ENCODE measurements around the gene APMAP.

APMAP gene

GRCh38 chr20:25025091-25025861 lies 32.7 kb upstream of the APMAP start:
- no peak for DNase-seq (ENCODE audit: low read depth in 1 of 2, low spot score in 1 of 2)

GRCh38 chr20:25024171-25024570 lies 31.6 kb upstream of the APMAP start:
- DNase-seq (ENCODE audit: low read depth in 1 of 2, low spot score in 1 of 2), result no peak

DNA sequence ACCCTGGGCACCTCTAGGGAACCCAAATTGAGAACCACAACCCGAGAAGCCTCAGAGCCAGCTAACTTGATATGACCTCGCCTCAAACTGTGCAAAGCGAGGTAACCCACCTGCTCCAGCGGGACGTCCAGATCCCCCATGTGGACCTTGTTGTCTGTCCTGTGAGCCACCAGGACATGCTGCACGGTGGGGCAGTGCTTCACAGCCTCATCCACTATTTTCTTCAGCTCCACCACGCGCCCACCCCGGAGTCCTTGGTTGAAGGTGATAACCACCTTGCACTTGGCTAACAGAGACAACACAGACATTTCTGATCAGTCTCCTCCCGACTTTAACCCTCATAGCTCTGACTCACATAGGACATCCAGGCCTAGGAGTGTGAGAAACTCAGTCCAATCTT lies 30.8 kb upstream of the APMAP start:
- DNase-seq (ENCODE audit: low read depth in 1 of 2, low spot score in 1 of 2), result no peak

- no peak for DNase-seq (ENCODE audit: low read depth in 1 of 2, low spot score in 1 of 2)
These were observed 30.1 kb upstream of the APMAP start for GRCh38 chr20:25022680-25023079.

- no peak for DNase-seq (ENCODE audit: low read depth in 1 of 2, low spot score in 1 of 2)
These were observed 28.8 kb upstream of the APMAP start for GRCh38 chr20:25021336-25021735.

- no peak for DNase-seq (ENCODE audit: low read depth in 1 of 2, low spot score in 1 of 2)
These were observed 28.4 kb upstream of the APMAP start for GRCh38 chr20:25020901-25021301.

GRCh38 chr20:25020345-25020744 lies 27.8 kb upstream of the APMAP start:
- DNase-seq (ENCODE audit: low read depth in 1 of 2, low spot score in 1 of 2), result no peak

DNA sequence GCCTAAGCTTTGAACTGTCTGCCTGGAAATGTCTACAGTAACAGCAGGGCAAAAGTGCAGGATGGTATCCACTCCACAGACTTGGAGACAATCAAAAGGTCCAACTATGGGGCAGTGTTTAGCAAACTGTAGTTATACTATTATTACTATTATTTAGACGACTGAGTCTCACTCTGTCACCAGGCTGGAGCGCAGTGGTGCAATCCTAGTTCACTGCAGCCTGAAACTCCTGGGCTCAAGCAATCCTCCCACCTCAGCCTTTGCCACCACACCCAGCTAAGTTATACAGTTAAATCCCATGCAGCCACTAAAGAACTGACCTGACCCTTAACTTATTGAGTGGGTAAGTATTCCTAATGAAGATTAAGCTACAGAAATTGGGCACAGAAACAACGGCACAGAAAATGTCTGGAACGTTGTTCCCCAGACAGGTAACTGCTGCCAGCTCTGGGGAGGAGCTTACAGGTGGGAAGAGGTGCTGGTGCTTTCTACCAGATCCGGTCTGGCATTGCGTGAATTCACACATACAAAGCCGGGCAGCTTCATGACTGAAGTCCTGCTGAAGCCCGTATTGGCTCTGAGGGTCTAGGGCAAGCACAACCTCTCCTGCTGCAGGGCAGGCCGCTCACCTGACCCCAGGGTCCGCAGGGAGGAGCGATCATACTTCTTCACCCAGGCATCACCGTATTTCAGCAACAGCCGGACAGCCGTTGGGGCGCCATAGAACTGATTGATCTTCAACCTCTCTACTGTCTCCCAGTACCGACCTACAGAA lies 27.0 kb upstream of the APMAP start:
- DNase-seq (ENCODE audit: low read depth in 1 of 2, low spot score in 1 of 2), result no peak

DNA sequence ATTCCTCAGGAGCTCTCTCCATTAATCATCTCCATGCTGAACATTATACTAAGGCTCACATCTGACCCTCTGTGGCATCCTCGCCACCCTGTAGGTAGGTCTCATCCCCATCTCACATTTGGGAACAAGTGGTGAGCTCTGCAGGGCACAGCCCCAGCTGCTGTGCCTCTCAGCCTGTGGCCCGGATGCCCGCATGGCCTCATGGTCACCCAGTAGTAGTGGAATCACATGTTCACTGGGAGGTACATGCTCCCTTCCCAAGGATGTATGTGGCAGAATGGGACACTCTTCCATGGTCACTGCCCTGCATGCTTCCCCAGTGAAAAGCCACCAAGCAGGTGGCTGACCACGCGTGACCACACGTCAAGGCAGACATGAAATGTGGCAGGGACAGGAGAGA lies 26.3 kb upstream of the APMAP start:
- DNase-seq (ENCODE audit: low read depth in 1 of 2, low spot score in 1 of 2), result no peak

DNA sequence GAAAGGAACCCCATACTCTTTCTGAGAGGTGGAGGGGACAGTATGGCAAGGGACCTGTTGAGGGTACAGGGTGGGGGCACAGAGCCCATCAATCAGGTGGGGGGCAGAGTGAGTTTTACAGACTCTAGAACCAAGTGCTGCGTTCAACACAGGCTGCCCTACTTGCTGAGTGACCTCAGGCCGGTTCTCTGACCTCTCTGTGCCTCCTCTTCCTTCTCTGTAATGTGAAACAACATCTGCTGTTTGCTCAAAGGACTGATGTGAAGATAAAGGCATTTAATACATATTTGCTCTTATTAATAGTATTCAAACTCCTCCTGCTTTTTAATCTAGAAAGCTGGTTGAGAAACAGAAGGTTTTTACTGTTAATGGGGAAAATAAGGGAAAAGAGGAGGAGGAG lies 25.9 kb upstream of the APMAP start:
- DNase-seq (ENCODE audit: low read depth in 1 of 2, low spot score in 1 of 2), result no peak

- no peak for DNase-seq (ENCODE audit: low read depth in 1 of 2, low spot score in 1 of 2)
These were observed 24.8 kb upstream of the APMAP start for GRCh38 chr20:25017257-25017803.

GRCh38 chr20:25016471-25016870 lies 23.9 kb upstream of the APMAP start:
- DNase-seq (ENCODE audit: low read depth in 1 of 2, low spot score in 1 of 2), result no peak

DNA sequence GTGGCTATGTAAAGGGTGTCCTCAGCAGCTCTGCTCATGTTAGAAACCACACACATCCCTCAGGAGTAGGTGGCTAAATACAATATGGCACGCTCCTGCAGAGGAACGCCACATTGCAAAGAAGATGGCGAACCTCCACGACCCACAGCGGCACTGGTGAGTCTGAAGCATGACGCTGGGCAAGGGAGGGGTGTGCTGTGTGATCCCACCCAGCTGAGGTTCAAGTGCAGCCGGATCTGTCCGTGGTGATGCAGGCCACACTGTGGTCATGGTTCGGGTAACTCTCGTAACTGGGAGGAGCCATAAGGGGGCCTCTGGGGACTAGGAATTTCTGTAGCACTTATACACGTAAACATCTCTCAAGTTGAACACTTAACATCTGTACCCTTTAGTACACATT lies 23.4 kb upstream of the APMAP start:
- DNase-seq (ENCODE audit: low read depth in 1 of 2, low spot score in 1 of 2), result no peak

GRCh38 chr20:25014816-25015215 lies 22.3 kb upstream of the APMAP start:
- no peak for DNase-seq (ENCODE audit: low read depth in 1 of 2, low spot score in 1 of 2)

DNA sequence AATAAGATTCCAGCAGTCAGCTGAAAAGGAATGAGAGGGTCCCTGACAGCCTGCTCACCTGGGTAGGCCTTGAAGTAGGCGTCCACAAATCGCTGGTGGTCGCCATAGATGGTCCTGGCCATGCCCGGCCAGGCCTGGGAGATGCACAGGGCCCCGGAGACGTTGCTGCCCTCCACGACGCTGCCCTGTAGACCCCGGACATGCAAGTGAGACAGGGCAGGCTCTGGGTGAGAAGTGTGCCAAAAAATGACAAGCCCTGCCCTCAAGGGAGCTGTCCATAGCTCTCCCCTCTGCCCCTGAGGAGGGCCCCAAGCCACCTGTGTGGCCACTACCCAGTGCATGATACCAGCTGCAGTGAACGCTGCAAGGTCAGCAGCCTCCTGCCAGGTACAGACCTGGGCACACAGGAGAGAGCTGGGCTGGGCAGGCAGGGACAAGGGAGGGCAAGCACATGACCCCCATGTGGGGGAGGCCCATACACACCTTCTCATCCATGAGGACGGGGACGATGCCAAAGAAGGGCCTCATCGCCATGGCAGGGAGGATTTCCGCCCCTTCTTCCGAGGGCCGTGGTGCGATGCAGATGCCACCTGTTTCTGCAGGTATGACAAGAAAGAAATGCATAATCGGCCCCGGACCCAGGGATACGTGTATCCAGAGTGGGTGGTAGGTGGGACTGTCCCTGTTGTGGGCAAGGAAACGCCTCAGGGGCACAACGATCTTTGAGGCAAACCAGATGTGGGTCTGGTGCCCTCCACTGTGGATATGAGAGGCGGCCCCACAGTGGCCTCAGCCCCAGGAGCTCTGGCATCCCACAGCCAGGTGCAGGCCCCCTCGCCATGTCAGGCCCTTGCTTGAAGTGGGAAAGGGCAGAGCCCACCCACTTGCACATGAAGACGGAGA lies 21.2 kb upstream of the APMAP start:
- DNase-seq (ENCODE audit: low read depth in 1 of 2, low spot score in 1 of 2), result no peak

DNA sequence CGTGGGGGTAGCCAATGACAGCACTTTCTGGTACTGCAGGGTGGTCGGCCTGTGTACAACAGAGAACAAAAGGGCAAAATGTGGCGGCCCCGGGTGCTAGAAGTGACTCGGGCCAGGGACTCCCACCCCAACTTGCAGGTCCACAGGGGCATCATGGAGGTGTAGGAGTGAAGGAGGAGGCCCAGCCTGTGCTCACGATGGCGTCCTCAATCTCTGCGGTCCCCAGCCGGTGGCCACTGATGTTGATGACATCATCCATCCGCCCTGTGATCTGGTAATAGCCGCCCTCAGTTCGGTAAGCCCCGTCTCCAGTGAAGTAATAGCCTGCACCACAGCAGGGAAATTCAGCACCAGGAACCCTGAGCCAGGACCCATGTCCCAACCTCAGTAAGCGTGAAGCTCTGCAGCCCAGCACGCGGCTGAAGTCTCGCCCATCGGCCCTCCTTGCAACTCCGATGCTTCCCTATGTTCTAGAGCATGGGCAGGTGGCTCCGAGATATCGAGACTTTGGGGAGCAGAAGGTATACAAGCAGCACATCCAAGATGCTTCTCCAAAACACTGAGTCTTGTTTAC lies 20.2 kb upstream of the APMAP start:
- DNase-seq (ENCODE audit: low read depth in 1 of 2, low spot score in 1 of 2), result no peak

GRCh38 chr20:25011831-25012241 lies 19.3 kb upstream of the APMAP start:
- DNase-seq (ENCODE audit: low read depth in 1 of 2, low spot score in 1 of 2), result no peak

DNA sequence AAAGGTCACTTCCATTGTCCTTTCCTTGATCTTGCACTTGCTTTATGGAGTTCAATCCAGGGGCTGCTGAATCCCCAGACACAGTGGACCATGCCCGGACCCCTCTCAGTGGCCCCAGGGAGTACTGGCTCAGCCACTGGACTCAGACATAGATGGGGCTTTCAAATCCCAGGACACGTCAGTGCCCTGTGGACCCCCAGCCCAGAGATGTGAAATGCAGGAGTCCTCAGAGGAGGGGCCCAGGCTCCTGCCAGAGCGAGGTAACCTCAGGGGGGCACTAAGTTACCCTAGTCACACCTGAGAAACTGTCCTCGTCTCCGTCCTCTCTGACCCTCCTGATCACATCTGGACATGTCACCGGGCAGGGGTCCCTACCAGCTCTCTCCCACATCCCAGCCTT lies 18.7 kb upstream of the APMAP start:
- no peak for DNase-seq (ENCODE audit: low read depth in 1 of 2, low spot score in 1 of 2)

GRCh38 chr20:25009218-25010145 lies 16.9 kb upstream of the APMAP start:
- DNase-seq (ENCODE audit: low read depth in 1 of 2, low spot score in 1 of 2), result no peak

Measured in activated T-helper 1 cell treated with anti-CD3 and anti-CD28 coated beads, Interleukin-2, amount 50 U/mL, for 16 hours (primary cell).